Measurements from ENCODE around the gene HOXC10.

The HOXC10 gene

DNA sequence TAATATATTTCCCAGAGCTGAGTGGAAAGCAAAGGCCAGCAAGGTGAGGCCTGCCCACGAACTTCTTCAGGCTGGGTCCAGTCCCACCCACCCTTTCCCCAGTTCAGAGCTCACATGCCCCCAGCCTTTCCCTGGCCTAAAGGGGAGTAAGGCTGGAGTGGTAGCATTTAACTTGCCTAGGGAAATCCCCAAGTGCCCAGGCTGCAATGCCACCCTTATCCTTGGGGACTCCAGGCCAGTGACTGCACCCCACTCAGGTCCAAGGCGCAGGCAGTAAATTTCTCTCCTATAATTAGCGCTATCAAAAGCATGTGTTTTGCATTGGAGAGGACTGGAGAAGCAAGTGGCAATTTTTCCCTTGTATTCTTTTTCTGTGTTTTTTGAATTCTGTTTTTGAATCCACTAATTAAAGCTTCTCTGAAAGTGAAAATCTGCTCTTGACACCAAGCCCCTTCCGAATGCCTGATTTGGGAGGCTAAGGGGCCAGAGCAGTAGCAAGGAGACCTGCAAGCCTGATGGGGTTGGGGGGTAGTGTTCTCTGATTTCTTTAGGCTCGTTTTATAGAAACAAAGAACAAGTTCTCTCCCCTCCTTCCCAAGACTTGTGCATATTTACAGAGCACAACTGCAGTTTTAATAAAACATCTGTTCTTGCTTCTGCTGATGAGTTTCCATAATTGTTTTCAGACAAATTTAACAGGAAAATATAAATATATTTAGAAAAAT, 39.8 kb downstream of the HOXC10 start:
- no peak for DNase-seq

DNA sequence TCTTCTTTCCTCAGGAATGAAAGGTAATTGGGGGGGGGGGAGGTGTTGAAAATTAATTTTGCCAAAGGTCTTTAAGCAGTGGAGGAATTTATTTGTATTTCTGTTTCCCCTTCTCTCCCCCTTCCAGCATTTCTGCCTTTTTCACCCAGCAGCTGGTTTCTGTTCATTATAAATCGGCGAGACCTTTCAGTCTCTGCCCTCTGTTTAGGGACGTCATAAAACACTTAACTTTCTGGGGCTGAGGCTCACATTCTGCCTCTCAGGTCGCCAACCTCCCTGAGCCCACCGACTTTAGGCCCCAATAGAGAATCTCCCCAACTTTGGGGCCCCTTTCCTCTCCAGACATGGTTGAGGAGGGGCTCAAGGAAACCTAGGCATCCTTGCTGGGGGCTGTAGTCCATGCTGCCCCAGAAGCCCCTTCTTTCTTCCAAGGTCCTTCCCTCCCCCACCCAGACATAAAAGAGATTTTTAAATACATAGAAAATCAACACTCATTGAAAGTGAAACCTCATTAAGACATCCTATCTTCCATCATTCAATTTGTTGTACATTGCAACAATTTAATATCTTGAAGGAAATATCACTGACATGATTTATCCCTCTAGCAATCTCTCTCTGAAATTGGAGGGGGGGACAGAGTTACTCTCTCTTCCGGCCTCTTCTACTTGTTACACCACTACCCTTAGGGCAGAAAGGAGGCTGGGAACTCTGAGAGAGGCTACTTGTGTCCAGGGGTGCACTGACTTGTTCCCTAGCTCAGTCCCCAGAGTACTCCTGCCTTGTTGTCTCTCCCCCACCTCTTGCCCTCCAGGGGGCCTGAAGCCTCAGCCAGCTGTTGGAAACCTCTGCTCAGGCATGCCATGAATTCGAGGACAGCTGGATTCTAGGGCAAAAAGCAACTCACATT, 40.8 kb downstream of the HOXC10 start:
- no peak for DNase-seq

DNA sequence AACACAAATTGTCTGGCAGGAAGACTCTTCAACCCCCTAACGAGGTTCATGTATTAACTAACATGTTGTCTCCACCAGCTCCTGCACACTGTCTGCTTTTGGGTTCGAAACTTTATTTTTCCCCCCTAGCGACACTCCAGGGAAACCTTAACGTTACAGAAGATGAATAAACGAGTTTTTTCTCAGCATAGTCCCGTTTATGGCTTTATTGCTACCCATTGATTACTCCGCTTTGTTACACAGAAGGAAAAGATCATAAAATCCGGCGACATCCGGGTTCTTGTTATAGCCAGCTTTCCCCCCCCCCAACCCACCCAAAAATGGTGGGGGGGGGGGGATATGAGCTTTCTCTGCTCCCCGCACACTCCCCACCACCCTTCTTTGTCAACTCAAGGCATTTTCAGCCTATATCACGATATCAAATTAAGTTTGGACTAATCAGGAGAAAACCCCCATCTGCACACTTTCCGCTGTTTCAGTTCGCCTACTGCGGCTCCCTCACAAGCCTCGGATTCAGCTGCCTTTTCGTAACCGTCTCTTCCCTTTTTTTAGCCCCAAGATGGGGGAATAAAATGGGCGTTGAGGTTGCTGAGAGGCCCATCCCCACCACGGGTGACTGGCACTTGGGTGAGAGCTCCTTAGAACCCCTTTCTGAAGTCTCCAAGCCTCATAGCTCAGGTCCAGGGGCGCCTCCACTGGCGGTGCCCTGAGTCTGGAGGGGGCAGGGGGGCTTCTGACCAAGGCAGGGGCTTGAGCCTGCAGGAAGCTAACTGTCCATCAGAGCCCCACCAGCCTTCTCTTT, 41.9 kb downstream of the HOXC10 start:
- DNase-seq: no peak

DNA sequence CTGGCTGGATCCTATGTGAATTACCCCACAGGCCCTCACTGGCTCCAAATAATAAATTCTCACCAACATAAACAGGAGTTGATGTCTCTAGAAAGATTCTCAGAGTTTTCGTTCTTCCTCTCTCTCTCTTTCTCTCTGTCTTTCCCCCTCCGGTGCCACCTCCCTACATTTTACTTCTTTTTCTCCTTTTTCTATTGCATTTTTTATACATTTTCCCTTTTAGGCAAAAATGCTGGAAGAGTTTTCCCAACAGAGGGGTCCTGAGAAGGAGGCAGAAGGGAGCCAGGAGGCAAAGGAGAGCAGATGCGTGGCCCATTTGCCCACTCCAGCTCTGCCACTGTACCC, 42.5 kb downstream of the HOXC10 start:
- no peak for DNase-seq

DNA sequence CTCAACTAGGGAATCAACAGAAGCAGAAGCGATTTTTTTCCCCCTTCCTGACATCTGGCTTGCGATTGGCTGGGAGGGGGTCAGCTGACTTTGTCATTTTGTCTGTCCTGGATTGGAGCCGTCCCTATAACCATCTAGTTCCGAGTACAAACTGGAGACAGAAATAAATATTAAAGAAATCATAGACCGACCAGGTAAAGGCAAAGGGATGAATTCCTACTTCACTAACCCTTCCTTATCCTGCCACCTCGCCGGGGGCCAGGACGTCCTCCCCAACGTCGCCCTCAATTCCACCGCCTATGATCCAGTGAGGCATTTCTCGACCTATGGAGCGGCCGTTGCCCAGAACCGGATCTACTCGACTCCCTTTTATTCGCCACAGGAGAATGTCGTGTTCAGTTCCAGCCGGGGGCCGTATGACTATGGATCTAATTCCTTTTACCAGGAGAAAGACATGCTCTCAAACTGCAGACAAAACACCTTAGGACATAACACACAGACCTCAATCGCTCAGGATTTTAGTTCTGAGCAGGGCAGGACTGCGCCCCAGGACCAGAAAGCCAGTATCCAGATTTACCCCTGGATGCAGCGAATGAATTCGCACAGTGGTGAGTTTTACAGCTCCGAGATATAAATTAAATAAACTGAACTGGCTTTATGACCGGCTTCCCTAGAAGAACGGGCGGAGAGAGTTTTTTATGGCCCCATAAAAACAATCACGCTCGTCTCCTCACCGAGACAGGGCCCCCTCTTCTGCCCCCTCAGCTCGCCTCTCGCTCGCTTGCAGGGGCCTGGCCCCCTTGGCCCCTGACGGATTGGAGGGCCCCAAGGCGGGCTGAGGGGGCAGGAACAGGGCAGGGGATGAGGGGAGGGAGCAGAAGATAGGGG, 43.6 kb downstream of the HOXC10 start, which contains the start of gene HOXC6:
Gene HOXC6, plus strand, starts transcription at position 127 of the 888 bp plus-strand sequence. Its CDS starts 82 bp downstream, at position 209.
- no peak for DNase-seq

DNA sequence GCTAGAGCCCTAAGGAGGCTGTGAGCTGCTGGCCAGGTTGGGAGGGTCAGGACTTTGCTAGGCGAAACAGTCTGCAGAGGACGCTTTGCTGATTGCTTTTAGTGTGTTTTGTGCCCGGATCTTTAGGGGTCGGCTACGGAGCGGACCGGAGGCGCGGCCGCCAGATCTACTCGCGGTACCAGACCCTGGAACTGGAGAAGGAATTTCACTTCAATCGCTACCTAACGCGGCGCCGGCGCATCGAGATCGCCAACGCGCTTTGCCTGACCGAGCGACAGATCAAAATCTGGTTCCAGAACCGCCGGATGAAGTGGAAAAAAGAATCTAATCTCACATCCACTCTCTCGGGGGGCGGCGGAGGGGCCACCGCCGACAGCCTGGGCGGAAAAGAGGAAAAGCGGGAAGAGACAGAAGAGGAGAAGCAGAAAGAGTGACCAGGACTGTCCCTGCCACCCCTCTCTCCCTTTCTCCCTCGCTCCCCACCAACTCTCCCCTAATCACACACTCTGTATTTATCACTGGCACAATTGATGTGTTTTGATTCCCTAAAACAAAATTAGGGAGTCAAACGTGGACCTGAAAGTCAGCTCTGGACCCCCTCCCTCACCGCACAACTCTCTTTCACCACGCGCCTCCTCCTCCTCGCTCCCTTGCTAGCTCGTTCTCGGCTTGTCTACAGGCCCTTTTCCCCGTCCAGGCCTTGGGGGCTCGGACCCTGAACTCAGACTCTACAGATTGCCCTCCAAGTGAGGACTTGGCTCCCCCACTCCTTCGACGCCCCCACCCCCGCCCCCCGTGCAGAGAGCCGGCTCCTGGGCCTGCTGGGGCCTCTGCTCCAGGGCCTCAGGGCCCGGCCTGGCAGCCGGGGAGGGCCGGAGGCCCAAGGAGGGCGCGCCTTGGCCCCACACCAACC, 44.8 kb downstream of the HOXC10 start:
- no peak for DNase-seq

DNA sequence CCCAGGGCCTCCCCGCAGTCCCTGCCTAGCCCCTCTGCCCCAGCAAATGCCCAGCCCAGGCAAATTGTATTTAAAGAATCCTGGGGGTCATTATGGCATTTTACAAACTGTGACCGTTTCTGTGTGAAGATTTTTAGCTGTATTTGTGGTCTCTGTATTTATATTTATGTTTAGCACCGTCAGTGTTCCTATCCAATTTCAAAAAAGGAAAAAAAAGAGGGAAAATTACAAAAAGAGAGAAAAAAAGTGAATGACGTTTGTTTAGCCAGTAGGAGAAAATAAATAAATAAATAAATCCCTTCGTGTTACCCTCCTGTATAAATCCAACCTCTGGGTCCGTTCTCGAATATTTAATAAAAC, 45.5 kb downstream of the HOXC10 start:
- no peak for DNase-seq

DNA sequence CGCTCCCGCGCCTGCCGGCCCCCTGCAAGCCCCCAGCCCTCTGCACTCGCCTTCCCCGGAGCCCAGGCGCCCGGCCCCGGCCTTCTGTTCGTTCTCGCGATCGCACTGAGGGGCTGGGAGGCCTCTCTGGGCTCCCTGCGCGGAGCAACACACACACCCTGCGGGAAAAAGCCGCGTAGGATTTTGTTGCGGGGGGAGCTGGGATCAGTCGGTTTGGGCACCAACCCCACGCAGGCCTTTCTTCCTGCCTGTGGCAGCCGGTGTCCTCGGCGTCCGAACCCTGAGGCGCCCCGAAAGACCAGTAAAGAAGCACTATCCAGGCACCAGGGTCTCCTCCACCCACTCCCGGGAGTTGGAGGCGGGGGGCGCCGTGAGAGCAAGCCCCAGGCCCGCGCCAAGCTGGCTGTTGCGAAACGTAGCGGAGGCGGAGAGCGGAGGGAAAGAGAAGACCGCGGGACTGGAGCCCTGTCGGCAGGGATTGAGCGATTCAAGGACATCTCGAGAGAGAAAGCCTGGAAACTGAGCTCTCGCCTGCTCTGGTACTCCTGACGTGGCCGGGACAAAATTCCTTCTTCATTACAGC, 46.0 kb downstream of the HOXC10 start:
- no peak for DNase-seq

DNA sequence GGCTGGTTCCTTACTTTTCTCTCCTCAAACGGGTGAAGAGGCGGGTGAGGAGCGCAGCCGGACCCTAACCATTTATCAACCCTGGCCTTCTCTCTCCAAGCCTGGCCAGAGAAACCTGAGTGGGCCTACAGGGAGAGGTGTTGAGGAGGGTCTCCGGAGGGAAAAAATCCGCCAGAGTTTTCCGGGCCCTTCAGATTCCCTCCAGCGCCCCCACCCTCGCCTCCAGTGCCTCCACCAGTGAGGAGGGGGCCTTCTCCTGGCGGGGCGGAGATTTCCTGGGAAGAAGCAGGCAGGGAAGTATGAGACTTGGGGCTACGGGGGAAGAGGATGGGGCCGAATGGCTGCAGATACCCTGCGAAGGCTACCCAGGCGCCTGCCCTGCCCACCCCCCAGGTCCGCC, 46.5 kb downstream of the HOXC10 start:
- no peak for DNase-seq

DNA sequence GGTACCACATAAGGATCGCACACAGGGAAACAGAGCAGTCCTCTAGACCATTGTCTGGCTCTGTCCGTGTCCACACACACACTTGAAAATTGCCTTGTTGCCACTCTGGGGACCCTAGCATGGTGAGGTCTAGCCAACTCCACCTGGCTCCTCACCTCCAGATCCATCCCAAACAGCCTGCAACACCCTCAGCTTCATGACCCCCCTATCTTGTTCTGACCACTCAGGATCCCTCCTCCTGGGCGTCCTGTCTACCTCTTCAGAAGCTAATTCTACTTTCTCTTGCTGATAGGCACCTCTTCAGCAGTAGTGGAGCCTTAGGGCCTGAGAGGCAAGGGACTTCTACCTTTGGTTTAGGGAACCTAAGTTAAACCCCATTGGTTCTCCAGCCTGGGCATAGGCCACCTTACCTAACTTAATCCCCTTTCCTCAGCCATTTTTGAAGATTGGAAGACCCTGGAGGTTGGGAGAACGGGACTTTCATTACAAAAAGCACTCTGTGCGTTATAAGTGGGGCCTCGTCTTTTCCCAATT, 47.2 kb downstream of the HOXC10 start:
- no peak for DNase-seq

DNA sequence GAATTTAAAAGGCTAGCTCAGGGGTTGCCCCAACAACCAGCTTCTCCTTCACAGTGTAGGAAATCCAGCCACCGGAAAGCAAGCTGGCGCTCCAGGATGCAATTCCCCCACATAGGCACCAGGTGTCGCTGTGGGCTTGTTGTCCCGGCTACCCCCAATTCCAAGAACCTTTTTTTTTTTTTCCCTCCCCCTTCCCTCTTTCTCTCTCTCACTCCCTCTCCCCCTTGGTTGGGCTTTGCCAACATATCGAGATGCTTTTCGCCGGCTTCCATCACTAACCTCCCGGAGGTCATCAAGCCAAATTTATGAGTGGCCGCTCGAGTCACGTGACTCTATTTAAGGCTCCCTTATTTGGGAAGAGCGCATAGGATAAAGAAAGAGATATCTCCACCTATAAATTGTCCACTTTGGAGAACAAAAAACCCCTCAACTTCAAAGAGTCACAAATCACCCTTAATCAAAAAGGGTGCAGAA, 47.7 kb downstream of the HOXC10 start, which contains the start of gene HOXC5:
Gene HOXC5, plus strand, starts transcription at position 424 of the 474 bp plus-strand sequence. CDS start 73 bp downstream, outside the sequence.
- peak in 27 of 56 donors; percentile 1 to 68 (median 14) for DNase-seq

DNA sequence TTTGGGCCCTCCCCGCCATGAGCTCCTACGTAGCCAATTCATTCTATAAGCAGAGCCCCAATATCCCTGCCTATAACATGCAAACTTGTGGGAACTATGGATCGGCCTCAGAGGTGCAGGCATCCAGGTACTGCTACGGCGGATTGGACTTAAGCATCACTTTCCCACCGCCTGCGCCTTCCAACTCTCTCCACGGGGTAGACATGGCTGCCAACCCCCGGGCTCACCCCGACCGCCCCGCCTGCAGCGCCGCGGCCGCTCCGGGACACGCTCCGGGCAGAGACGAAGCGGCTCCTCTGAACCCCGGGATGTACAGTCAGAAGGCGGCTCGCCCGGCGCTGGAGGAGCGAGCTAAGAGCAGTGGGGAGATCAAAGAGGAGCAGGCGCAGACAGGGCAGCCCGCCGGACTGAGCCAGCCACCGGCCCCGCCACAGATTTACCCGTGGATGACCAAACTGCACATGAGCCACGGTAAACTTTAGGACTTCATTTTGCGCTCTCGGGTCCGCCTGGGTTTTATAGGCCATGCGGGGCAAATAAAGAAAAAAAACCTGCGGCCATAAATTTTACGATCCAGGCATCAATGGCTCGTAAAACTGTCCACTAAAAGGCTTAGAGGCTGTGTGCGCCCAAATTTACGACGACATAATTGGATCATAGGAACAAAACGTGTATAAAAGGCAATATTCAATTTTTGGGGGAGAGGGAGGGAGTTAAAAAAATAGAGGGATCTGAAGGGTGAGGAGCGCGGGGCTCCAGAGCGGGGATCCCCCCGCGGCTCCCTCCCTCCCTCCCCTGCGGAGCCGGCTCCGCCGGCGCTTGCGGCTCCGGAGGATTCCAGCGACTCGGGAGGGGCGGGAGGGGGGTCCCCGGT, 48.4 kb downstream of the HOXC10 start:
- no peak for DNase-seq

DNA sequence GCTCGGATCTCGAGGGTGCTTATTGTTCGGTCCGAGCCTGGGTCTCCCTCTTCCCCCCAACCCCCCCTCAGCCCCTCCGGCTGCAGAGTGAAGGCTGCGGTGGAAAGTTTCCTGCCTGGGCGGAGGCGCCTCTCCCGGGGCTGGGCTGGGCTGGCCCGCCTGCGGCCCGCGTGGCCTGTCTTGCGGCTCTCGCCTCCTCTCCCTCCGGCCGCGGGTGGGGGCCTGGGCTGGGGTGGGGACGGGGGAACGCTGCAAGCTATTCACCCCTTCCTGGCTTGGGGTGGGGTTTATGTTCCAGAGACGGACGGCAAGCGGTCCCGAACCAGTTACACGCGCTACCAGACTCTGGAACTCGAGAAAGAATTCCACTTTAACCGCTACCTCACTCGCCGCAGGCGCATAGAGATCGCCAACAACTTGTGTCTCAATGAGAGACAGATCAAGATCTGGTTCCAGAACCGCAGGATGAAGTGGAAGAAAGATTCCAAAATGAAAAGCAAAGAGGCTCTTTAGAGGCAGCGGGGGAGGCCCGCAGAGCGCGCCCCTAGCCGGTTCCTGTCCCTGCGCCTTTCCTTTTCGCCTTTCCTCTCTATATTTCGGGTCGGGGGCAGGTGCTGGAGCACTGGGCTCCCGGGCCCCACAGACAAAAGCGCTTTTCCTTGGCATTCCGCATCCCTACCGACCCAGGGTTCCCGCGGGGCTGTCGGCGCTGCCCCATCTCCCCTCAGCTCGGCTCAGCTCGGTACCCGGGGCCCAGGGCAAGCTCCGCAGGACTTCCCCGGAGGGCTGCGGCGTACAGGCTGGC, 49.2 kb downstream of the HOXC10 start:
- no peak for DNase-seq

DNA sequence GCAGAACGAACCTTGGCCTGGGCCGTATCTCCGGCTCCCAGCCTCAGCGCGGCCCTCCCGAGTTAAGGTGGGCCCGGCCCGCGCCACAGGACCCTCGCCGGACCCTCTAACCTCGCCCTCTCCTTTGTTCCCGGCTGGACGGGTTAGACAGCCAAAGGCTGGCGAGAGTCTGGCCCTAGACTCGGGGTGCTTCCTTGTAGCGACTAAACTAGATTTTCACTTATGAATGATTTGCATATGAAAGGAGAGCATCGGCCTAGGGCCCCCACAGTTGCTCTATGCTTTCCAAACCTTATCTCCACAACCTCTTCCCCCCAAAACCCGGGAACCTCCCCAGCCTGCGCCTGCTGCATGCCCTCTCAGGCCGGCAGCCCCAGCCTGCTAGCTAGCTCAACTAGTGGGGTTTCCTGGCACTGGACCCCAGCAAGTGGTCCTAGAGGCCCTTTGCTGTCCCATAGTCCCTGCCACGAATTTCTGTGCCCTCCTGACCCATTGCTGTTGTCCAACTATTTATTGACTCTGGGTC, 49.9 kb downstream of the HOXC10 start:
- DNase-seq: no peak

DNA sequence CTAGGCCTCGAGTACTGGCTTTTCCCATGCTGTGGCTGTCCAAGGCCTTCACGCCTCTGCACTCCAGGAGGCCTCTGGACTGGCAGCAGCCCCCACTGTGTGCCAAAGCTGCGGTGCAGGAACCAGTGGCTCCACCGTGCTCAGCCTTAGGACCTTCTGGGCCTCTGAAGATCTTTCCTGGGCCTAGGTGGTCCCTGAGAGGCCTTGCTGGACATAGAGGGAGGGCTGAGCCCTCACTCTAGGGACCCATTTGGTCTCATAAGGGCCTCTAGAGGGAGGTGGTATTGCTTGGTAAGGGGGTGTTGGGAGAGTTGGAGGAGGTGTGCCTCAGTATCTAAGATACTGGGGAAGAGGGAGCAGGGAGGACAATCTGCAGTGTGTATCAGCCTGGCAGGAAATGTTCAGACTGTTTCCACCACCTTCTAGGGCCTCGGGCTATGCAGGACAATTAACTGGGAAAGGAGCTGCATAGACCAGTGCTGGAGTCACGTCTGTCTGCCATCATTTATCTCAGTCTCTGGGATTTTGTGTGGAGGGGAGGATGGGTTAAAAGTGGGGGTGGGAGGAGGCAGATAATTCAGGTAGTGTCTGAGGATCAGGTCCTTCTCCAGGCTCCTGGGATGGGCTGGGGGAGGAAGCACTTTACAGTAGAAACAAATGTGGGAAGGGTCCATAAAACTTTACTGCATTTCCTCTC, 50.8 kb downstream of the HOXC10 start:
- DNase-seq: no peak
